OCI-LY3 (cell line): Measurements from ENCODE around the gene RNF17.
A peak's percentile ranks its signal among the peaks of the same experiment; 100 is the strongest.
"Not testable (repeated sequence)": the region's sequence is repeated elsewhere in the genome, so short reads cannot be mapped to it uniquely, and the experiment has no call there.

Experiments
- H2AFZ ChIP-seq: fragments of 200-600, 300-600 bp; shearing (Covaris generic); 2 replicates; pipeline ENCODE4 v1.6.0; 2014; ENCODE audit warnings: antibody characterized with exemption, low read depth, low read length
- H3K27ac ChIP-seq: fragments of 200-600, 300-600 bp; sonication (generic); 2 replicates; pipeline ENCODE4 v1.5.1; 2014; ENCODE audit warnings: mild to moderate bottlenecking, low read length, moderate library complexity, mixed read lengths
- H3K27me3 ChIP-seq: fragments of 200-600, 300-600 bp; sonication (generic); 2 replicates; pipeline ENCODE4 v1.6.1; 2014; ENCODE audit warnings: low read depth, low read length, mixed read lengths
- H3K36me3 ChIP-seq: fragments of 200-600, 300-600 bp; sonication (generic); replicated peaks from 2 replicates; pipeline ENCODE3; 2014; ENCODE audit warnings: low read depth, low read length, mixed read lengths
- H3K4me1 ChIP-seq: fragments of 300-600, 200-600 bp; sonication (generic); 2 replicates; pipeline ENCODE4 v1.6.1; 2014; ENCODE audit warnings: low read length, mixed read lengths
- H3K4me2 ChIP-seq: fragments of 200-600, 300-600 bp; sonication (generic); 2 replicates; pipeline ENCODE4 v1.6.1; 2014; ENCODE audit warnings: low read length, mixed read lengths
- H3K4me3 ChIP-seq: fragments of 300-600, 200-600 bp; sonication (generic); 2 replicates; pipeline ENCODE4 v1.5.1; 2014; ENCODE audit warnings: antibody characterized with exemption, mild to moderate bottlenecking, low read length, moderate library complexity
- H3K79me2 ChIP-seq: fragments of 300-600, 200-600 bp; shearing (Covaris generic); 2 replicates; pipeline ENCODE4 v1.6.1; 2014; ENCODE audit warnings: mild to moderate bottlenecking, low read length, mixed read lengths
- H3K9ac ChIP-seq: fragments of 300-600, 200-600 bp; shearing (Covaris generic); 2 replicates; pipeline ENCODE4 v1.6.0; 2014; ENCODE audit warnings: mild to moderate bottlenecking, low read length, moderate library complexity
- H3K9me3 ChIP-seq: fragments of 200-600, 300-600 bp; shearing (Covaris generic); 2 replicates; pipeline ENCODE4 v1.6.1; 2014; ENCODE audit warnings: low read length, mixed read lengths; ENCODE audit not compliant: insufficient read depth
- H4K20me1 ChIP-seq: fragments of 200-600, 300-600 bp; sonication (generic); 2 replicates; pipeline ENCODE4 v1.6.1; 2016; ENCODE audit warnings: low read length, mixed read lengths; ENCODE audit not compliant: insufficient read depth
- CTCF ChIP-seq: fragments of 200-600, 300-600 bp; sonication (generic); IDR thresholded peaks from 2 replicates; pipeline ENCODE4 v1.5.1; 2014; ENCODE audit warnings: antibody characterized with exemption, low read length, low read depth
- EZH2phosphoT487 ChIP-seq: fragments of 200-600 bp; shearing (Covaris generic); IDR thresholded peaks from 2 replicates; pipeline ENCODE4 v1.6.1; 2018; ENCODE audit warnings: antibody characterized with exemption, mixed run types, low read depth

The RNF17 gene

GRCh38 chr13:24834902-24835510, 71.0 kb downstream of the RNF17 start:
- Histone ChIP-seq H3K27ac (no peak overlapping the region), H2AFZ (peak overlapping the region; percentile 90; the same call in 1 of the 2 replicates)

GRCh38 chr13:24837528-24837927, 73.6 kb downstream of the RNF17 start:
- not testable (repeated sequence) for H4K20me1 ChIP-seq, H3K9ac ChIP-seq, H3K4me2 ChIP-seq, H3K9me3 ChIP-seq, H2AFZ ChIP-seq, H3K27ac ChIP-seq, H3K36me3 ChIP-seq, H3K27me3 ChIP-seq, H3K4me3 ChIP-seq, H3K79me2 ChIP-seq
- peaks cover 14% of the 10 kb centered on the region for H3K4me1 ChIP-seq

More at GRCh38 chr13:24834902-24835510, 71.0 kb downstream of the RNF17 start:
- H3K4me1 ChIP-seq, result peaks cover 14% of the 10 kb centered on the region
- no peaks in the 10 kb centered on the region for H3K36me3 ChIP-seq
- peak overlapping the region; percentile 63 for H3K4me3 ChIP-seq
- H3K79me2 ChIP-seq, result no peaks in the 10 kb centered on the region
- peak overlapping the region; percentile 84 for H3K4me2 ChIP-seq
- TF ChIP-seq CTCF (no peak), EZH2phosphoT487 (no peak)
- H3K9me3 ChIP-seq, result no peaks in the 10 kb centered on the region
- H3K27me3 ChIP-seq, result no peaks in the 10 kb centered on the region; the same call in 1 of the 2 replicates
- H3K9ac ChIP-seq, result peak overlapping the region; percentile 9; the same call in 1 of the 2 replicates
- H4K20me1 ChIP-seq, result no peaks in the 10 kb centered on the region

- TF ChIP-seq EZH2phosphoT487 (no peak), CTCF (no peak)
- no peak overlapping the region for H3K9ac ChIP-seq
Measured at GRCh38 chr13:24842549-24843274, 78.7 kb downstream of the RNF17 start.

GRCh38 chr13:24851546-24851945, 87.6 kb downstream of the RNF17 start:
- Histone ChIP-seq H3K4me3 (no peak overlapping the region), H3K4me2 (no peak overlapping the region), H3K9ac (no peak overlapping the region), H3K4me1 (peaks cover 6% of the 10 kb centered on the region; the same call in 1 of the 2 replicates), H3K9me3 (no peaks in the 10 kb centered on the region), H3K36me3 (no peaks in the 10 kb centered on the region), H3K27ac (no peak overlapping the region), H4K20me1 (no peaks in the 10 kb centered on the region), H3K27me3 (peaks cover 12% of the 10 kb centered on the region), H2AFZ (no peak overlapping the region), H3K79me2 (no peaks in the 10 kb centered on the region)
- TF ChIP-seq CTCF, result no peak
- TF ChIP-seq EZH2phosphoT487, result no peak

More at GRCh38 chr13:24842549-24843274, 78.7 kb downstream of the RNF17 start:
- H4K20me1 ChIP-seq, result no peaks in the 10 kb centered on the region
- no peaks in the 10 kb centered on the region for H3K4me1 ChIP-seq
- H3K79me2 ChIP-seq, result no peaks in the 10 kb centered on the region
- H2AFZ ChIP-seq, result no peak overlapping the region
- H3K4me2 ChIP-seq, result no peak overlapping the region
- no peaks in the 10 kb centered on the region for H3K9me3 ChIP-seq
- no peaks in the 10 kb centered on the region; the same call in 1 of the 2 replicates for H3K27me3 ChIP-seq
- H3K4me3 ChIP-seq, result no peak overlapping the region
- no peaks in the 10 kb centered on the region for H3K36me3 ChIP-seq
- no peak overlapping the region for H3K27ac ChIP-seq
